ENCODE data around the gene MGAM2.
"Not testable (repeated sequence)": the region's sequence is repeated elsewhere in the genome, so short reads cannot be mapped to it uniquely, and the experiment has no call there.

GRCh38 chr7:142099347-142099746, 12.2 kb upstream of the MGAM2 start:
- not testable (repeated sequence) for TF ChIP-seq CTCF (IDR thresholded peaks at IDR 0.05); REST (IDR thresholded peaks at IDR 0.05); USF2 (IDR thresholded peaks at IDR 0.05); POLR2AphosphoS2 (conservative IDR thresholded peaks at IDR 0.05; ENCODE audit: low read length); SMC3 (IDR thresholded peaks at IDR 0.05); RCOR1 (IDR thresholded peaks at IDR 0.05; ENCODE audit: low read depth, low read length); CEBPB (IDR thresholded peaks at IDR 0.05); JUN (IDR thresholded peaks at IDR 0.05); POLR2A (IDR thresholded peaks at IDR 0.05; ENCODE audit: low read length); ELK1 (IDR thresholded peaks at IDR 0.05; ENCODE audit: low read depth, low read length)

All from A549 (cell line).